Raji (cell line): ENCODE results near the gene MYH9.

ENCODE experiments used
- POLR2A ChIP-seq: IDR thresholded peaks from 2 replicates; pipeline ENCODE4 v1.6.1; 2011; ENCODE audit warnings: low read depth, low read length, control low read depth; ENCODE audit not compliant: insufficient read depth

MYH9 gene

GRCh38 chr22:36235585-36235984, 152.2 kb downstream of the MYH9 start:
- TF ChIP-seq POLR2A, result no peak

GRCh38 chr22:36234919-36235318, 152.8 kb downstream of the MYH9 start:
- TF ChIP-seq POLR2A, result no peak

- no peak for TF ChIP-seq POLR2A
These were observed 153.6 kb downstream of the MYH9 start for GRCh38 chr22:36234213-36234612.

- no peak for TF ChIP-seq POLR2A
These were observed 154.0 kb downstream of the MYH9 start for GRCh38 chr22:36233796-36234195.

- TF ChIP-seq POLR2A, result no peak
These were observed 154.9 kb downstream of the MYH9 start for GRCh38 chr22:36232715-36233401.
